ENCODE results near the gene PRKCZ.
A peak's percentile ranks its signal among the peaks of the same experiment; 100 is the strongest.

Gene PRKCZ

GRCh38 chr1:2049718-2050431 is at the start of gene PRKCZ:
Gene PRKCZ, plus strand, starts transcription at chr1:2050411. Its CDS starts 220 bp downstream, at chr1:2050631.
- DNase-seq = peak; percentile 91

GRCh38 chr1:2000432-2000831 is 49.8 kb upstream of the PRKCZ start:
- no peak for DNase-seq

- DNase-seq = no peak
Observed at GRCh38 chr1:2000850-2001249, 49.4 kb upstream of the PRKCZ start.

DNA sequence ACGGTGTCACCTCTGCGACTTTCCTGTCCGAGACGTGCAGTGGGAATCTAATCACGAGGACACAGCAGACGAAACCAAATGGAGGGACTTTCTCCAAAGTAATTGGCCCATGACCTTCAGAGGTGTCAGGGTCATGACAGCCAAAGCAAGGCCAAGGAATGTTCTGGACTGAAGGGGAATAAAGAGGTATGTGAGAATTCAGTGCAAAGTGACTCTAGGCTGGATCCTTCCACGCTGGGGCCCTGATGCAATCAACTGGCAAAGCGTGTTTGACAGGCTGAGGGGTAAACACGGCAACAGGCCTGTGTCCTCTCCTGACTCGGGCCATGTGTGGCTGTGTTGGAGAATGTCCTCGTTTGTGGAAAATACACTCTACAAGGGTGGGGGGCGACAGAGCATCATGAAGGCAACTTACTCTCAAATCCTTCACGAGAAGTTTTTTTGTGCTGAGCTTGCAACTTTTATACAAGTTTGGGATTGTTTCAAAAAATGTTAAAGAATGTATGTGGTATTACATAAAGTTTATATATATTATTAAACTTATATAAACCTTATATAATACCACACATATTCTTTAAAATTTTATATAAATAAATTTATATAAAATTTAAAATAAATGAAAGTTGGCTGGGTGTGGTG is 48.3 kb upstream of the PRKCZ start:
- no peak for DNase-seq

DNA sequence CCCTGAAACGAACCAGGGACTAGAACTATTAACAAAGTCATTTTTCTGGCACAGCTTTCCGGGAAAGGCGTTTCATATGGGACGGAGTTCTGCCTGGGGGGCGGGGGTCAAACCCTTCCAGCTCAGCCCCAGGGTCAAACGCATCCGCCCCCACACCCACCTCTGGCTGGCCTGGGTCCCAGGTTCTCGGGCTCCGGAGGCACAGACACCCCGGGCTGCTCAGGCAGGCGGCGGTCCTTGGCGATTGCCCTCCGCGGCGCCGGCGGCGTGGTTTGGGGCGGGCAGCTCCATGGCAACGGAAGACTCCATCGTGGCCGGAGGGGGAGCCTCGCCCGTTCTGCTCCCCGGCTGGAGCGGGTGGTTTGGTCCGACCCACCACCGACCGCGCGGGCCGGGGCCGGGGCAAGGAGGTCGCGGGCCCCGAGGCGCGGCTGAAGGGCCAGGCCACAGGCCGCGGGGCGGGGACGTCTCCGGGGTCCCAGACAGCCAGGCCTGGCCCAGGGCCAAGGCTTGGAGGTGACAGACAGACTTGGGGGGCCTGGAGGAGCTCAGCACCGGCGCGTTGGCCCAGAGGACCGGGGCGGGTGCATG is 46.6 kb upstream of the PRKCZ start, which contains the start of gene CFAP74:
Gene CFAP74, minus strand, starts transcription at position 246 of the 591 bp plus-strand sequence. CDS start 12,830 bp downstream, outside the sequence.
- DNase-seq = peak; percentile 42

DNA sequence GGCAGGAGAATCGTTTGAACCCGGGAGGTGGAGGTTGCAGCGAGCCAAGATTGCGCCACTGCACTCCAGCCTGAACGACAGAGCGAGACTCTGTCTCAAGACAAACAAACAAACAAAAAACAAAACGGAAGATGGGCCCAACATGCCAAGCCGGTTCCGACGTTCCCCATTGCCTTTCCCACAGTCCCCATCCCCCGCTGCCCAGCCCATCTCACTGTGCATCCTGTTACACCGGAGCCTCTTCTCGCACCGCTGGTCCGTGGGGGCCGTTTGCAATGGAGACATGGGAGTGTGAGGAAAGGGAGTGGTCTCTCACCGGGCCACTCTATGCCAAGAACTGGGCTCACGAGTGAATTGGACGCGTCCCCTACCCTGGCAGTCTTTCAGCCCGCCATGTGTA is 45.4 kb upstream of the PRKCZ start:
- DNase-seq = no peak

- DNase-seq = no peak
Observed at GRCh38 chr1:2009101-2010053, 40.8 kb upstream of the PRKCZ start.

DNA sequence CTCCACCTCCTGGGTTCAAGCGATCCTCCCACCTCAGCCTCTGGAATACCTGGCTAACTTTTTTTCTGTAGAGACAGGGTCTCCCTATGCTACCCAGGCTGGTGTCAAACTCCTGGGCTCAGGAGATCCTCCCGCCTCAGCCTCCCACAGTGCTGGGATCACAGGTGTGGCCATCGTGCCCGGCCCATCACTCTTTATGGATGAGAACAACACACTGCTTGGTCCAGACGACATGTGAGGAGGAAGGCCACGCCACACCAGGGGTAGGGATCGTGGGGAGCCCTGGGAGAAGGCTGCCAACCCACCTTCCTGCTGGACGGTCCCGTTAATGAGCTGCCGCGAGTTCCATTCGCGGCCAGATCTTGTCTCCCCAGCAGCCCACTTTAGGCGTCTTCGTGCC is 36.0 kb upstream of the PRKCZ start:
- no peak for DNase-seq

DNA sequence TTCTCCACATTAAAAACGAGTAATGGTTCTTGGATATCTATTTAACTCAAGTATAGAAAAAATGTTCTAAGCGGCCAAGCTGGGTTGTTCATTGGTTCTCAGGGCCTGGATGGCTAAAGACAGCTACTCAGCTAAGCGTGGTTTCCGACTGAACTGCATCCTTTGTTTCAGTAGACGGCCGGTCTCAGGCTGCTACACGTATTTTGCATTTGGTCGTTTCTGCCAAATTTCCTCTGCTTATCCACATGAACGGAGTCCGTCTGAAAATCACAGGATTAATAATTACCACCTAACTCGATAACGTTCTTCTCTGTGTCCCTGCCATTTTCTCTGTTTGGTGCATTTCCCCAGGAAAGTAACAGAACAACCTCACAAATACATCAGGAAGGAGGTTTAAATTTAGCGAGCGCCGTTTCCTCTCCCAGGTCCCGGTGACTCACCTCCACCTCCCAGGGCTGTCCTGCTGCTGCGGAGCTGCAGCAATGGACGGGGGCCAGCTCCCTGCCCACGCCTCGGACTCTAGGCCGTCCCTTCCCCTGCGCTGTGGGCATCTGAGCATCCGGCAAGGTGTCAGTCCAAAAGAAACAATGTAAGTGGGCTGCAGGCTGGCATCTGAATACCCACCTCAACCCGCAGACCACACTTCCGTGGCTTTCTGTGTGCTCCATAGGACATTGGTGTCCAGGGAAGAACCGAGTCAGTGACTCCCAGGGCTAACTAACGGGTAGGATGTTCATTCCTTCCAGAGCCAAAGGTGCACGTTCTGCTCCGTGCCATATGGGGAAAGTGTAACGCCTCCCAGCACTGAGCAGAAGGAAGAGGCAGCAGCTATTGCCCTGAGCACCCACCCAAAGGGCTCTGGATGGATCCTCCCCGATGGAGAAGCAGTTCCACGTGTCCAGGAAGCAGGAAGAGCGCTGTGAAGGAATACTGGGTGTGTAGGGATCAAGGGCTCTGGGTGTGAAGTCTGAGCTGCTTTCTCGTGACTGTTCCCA is 35.2 kb upstream of the PRKCZ start:
- DNase-seq = no peak

DNA sequence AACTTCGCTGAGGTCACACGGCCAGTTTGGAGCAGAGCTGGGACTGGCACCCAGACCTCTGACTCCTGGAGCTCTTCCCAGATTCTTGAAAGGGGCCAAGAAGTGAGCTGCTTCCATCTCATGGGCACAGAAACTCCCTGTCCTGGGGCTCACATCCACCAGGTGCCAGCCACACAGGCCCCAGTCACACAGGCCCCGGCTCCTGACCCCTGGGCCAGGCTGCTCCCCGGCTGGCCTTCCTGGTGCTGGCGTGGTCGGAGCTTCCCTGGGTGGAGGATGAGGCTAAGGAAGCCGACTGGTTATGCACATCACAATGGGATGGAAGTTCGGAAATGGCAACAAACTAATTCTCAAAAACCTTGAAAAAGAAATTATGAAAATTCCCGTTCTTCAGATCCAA is 34.1 kb upstream of the PRKCZ start:
- DNase-seq = no peak

DNA sequence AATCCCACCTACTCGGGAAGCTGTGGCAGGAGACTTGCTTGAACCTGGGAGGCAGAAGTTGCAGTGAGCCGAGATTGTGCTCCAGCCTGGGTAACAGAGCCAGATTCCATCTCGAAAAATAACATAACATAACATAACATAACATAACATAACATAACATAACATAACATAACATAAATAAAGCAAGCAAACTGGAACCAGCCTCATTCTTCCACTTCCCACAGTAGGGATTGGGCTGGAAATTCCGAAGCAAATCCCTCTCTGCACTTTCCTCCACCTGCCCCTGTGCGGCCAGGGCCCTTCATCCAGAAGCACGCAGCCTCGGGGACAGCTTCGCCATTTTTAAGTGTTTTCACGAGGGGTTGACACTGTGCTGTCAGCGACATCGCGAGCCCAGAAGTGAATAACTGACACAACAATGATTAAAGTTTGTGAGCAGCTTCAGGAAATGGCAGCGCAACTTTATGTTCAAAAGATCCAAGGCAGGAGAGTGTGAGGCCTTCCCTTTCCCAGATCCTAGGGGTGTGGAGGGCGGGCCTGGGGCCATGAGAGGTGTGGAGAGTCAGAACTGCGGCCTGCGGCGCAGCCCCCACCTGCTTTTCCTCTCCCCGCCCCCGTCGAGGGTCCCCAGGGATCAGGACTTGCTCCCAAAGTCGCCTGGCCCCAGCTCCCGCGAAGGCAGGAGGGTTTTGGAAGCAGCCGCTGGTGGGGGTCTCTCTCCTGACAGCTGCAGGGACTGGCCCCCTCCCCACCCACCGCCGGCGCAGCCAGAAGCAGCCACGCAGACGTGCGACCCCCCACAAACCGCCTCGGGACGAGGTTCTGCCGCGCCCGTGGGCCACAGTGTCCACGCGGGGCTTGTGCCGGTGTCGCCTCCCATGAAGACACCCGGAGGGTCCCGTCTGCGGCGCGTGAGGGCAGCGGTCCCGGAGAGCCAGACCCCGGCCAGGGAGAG is 31.7 kb upstream of the PRKCZ start:
- DNase-seq = no peak

- DNase-seq = peak; percentile 3
Observed at GRCh38 chr1:2019172-2019543, 31.1 kb upstream of the PRKCZ start, which contains the start of gene GABRD. Gene GABRD, plus strand, starts transcription at chr1:2019345. Its CDS starts 79 bp downstream, at chr1:2019424.

DNA sequence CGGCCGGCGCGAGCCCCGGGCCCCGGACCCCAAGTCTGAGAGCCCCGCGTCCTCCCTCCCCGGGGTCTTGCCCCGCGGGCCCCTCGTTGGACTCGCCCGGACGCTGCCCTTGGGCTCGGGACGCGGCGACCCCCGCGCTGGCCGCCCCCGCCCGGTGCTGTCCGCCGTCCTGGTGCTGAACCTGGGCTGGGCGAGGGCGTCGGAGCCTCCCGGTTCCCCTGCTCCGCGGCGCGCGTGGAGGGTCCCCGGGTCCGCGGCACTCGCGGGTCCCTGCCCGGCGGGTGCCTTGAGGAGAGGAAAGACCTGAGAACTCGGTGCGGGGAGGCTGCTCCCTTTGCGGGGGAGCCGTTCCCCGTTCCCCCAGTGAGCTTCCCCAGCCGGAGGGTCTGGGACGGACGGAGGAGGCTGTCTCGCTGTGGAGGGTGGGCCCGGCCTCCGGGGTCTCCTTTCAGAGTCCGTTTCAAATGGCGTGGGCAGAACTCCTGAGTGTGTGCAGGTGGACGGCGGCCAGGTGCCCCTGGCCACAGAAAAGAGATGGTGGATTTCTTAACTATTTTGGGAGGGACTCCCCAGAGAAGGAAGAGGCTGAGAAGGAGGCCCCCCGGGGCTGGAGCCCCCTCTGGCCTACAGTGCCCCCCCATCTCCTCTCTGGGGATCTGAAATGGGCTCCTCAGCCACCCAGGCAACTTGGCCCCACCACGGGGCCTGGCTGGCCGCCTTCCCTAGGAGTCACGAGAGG is 30.5 kb upstream of the PRKCZ start:
- no peak for DNase-seq

DNA sequence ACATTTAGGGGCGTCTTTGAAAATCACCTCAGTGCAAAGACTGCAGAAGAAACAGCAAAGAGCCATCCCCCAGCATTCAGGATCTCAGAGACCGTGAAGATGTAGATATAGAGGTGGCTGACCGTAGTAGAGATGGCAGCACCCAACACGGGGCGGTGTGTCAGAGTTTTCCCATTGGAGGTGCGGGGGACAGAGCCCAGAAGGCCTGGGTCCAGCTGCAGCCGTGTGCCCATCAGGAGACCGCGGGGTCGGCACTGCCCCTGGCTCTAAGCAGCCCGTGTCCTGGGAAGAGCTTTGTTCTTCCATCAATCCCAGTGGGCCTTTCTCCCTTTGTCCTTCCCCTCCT is 29.9 kb upstream of the PRKCZ start:
- DNase-seq = no peak

DNA sequence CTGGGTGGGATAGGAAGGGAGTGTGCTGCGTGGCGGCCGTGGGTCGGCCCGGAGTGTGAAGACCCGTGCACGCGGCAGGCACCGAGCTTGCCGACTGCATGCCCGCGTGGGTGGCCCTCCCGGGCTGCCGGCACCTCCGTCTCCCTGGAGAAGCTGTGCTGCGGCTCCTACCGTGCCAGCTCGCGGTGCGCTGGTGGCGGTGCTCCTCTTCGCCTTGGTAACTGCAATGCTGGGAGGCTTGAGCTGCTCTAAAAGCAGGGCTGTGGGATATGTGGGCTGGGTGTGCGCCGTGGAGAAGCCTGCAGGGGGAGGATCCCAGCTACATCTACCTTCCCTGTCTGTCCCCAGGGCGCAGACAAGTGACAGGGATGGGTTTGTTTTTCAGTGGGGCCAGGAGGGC is 28.7 kb upstream of the PRKCZ start:
- DNase-seq = no peak

- DNase-seq = no peak
Observed at GRCh38 chr1:2022063-2022770, 28.0 kb upstream of the PRKCZ start.

- no peak for DNase-seq
Observed at GRCh38 chr1:2023187-2023586, 27.0 kb upstream of the PRKCZ start.

DNA sequence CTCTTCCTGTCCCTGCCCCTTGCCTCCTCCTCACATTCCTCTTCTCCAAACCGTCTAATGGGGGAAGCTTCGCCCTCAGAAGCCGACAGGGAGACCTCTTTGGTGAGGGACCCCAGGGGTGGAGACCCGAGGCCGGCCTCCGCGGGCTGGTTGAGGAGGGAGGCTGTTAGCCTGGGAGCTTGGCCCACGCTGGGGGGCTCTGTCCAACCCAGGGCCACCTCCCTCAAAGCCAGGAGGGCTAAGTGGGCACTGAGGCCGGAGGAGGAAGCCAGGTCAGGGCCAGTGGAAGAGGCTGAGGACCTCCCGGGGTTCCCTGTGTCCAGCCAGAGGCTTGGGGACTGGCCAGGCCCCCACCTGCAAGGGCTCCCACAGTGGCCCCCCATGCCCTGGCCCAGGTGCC is 25.8 kb upstream of the PRKCZ start:
- no peak for DNase-seq

GRCh38 chr1:2024887-2025286 is 25.3 kb upstream of the PRKCZ start:
- DNase-seq = no peak

Measured in NCI-H1436 (cell line).